ENCODE results near the gene UBTD1.

The UBTD1 gene

DNA sequence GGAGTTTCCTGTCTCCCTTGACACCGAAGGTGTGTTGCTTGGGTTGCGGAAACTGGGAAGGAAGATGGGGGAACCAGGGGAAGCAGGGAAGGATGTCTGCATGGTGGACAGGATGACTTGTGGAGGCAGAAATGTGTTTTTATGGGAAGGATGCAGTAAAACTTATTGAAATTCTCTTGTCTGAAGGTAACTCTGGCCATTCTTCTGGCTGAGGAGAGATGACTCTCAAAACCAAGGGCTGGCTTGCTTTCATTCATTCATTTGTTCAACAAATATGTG is 1.5 kb downstream of the UBTD1 start:
- no peak for DNase-seq (ENCODE audit: low spot score)
- in situ Hi-C loops (cut with MboI; ENCODE audit: low pct_unique_long_range_greater_than_20kb, low sequenced_read_pairs, unreplicated experiment), result no loop called here
- TF ChIP-seq, protein P1, sequence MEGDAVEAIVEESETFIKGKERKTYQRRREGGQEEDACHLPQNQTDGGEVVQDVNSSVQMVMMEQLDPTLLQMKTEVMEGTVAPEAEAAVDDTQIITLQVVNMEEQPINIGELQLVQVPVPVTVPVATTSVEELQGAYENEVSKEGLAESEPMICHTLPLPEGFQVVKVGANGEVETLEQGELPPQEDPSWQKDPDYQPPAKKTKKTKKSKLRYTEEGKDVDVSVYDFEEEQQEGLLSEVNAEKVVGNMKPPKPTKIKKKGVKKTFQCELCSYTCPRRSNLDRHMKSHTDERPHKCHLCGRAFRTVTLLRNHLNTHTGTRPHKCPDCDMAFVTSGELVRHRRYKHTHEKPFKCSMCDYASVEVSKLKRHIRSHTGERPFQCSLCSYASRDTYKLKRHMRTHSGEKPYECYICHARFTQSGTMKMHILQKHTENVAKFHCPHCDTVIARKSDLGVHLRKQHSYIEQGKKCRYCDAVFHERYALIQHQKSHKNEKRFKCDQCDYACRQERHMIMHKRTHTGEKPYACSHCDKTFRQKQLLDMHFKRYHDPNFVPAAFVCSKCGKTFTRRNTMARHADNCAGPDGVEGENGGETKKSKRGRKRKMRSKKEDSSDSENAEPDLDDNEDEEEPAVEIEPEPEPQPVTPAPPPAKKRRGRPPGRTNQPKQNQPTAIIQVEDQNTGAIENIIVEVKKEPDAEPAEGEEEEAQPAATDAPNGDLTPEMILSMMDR (IDR thresholded peaks at IDR 0.05; ENCODE audit: extremely low read depth, insufficient read depth, missing control alignments), result no peak

DNA sequence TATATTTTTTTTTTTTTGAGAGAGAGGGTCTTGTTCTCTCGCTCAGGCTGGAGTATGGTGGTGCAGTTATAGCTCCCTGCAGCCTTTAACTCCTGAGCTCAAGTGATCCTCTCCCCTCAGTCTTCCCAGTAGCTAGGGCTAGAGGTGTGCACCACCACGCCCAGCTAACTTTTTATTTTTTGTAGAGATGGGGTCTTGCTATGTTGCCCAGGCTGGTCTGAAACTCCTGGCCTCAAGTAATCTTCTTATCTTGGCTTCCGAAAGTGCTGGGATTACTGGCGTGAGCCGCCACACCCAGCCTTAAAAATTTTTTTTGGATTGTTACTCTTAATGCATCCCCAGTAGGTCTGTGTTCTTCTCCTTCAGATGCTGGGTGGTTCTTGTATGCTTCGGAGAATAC is 4.2 kb downstream of the UBTD1 start:
- DNase-seq (ENCODE audit: low spot score), result no peak
- TF ChIP-seq, protein P1 (IDR thresholded peaks at IDR 0.05; ENCODE audit: extremely low read depth, insufficient read depth, missing control alignments), result no peak
- in situ Hi-C loops (cut with MboI; ENCODE audit: low pct_unique_long_range_greater_than_20kb, low sequenced_read_pairs, unreplicated experiment), result no loop called here

DNA sequence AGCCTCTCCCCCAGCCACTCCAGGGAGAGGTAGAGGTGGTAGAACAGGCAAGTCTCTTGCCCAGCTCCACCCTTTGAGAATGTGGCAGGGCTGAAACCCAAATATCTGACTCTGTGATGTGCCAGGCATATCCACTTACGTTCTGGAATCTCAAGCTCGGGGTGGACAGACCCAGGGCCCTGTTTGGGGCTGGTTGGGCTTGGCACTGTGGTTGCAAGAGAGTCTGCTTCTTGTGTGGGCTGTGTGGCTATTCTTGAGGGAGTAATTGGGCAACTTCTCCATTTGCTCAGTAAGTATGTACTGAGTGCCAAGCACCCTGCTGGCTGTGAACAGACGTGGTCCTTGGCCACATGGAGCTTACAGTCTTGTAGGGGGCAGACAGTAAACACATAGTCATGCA is 4.7 kb downstream of the UBTD1 start:
- in situ Hi-C loops (cut with MboI; ENCODE audit: low pct_unique_long_range_greater_than_20kb, low sequenced_read_pairs, unreplicated experiment), result no loop called here
- no peak for DNase-seq (ENCODE audit: low spot score)

DNA sequence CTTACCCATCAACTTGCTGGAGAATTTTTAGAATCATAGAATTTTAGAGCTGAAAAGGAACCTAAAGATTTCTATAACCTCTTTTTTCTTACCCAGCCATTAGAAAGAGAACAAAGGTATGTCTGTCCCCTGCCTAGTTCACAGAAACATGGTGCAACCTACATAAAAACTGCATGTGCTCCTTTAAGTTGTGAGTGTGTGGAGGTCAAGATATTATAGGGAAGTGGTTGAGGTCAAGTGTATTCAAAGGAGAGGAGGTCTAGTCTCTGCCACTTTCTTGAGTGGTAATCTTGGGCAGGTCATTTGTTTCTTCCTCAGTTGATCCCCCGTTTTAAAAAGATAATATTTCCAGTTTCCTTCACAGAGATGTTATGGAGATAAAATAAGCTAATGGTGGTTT is 6.4 kb downstream of the UBTD1 start:
- TF ChIP-seq, protein P1 (IDR thresholded peaks at IDR 0.05; ENCODE audit: extremely low read depth, insufficient read depth, missing control alignments), result no peak
- DNase-seq (ENCODE audit: low spot score), result no peak
- in situ Hi-C loops (cut with MboI; ENCODE audit: low pct_unique_long_range_greater_than_20kb, low sequenced_read_pairs, unreplicated experiment), result no loop called here

More for the DNA sequence above, 4.7 kb downstream of the UBTD1 start:
- TF ChIP-seq, protein P1 (IDR thresholded peaks at IDR 0.05; ENCODE audit: extremely low read depth, insufficient read depth, missing control alignments), result no peak

DNA sequence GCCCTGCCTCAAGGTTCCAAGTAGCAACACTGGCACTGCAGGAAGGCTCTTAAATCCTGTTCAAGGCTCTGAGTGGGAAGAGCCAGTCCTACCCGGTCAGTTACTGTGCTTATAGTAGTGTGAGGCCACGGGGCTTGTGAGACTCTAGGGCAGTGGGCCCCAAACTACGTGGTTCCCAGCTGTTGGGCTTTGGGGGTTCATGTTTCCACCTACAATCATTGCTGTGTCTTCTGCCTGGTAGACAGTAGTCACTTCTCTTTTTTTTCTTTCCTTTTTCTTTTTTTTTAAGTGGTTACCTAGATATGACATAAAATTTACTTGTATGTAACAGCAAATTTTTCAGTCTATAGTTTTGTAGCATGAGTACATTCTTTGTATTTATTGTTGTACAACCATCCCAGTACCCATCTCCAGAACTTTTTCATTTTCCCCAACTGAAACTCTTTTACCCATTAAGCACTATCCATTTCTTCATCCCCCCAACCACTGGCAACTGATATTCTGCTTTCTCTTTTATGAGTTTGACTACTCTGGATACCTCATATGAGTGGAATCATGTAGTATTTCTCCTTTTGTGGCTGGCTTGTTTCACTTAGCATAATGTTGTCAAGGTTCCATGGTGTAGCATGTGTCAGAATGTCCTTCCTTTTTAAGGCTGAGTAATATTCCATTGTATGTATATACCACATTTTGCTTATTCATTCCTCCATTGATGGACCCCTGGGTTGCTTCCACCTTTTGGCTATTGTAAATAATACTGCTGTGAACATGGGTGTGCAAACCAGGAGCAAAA is 7.7 kb downstream of the UBTD1 start:
- TF ChIP-seq, protein P1 (IDR thresholded peaks at IDR 0.05; ENCODE audit: extremely low read depth, insufficient read depth, missing control alignments), result no peak
- DNase-seq (ENCODE audit: low spot score), result no peak
- in situ Hi-C loops (cut with MboI; ENCODE audit: low pct_unique_long_range_greater_than_20kb, low sequenced_read_pairs, unreplicated experiment), result no loop called here

DNA sequence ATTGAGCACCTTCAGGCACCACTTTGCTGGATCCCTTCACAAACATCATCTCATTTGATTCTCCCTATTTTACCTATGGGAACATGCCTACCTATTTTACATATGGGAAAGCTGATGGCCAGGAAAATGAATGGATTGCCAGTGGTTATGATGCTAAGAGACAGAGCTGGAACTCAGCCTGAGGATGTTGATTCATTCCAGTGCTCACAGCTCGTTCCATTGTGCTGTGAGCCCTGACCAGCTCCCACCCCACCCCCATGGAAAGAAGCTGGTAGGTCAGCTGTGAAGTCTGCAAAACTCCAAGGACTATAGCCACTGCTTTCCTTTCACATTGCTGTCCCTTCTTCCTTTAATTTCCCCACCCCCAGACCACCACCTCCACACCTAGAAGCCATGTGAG is 9.6 kb downstream of the UBTD1 start:
- no peak for DNase-seq (ENCODE audit: low spot score)
- in situ Hi-C loops (cut with MboI; ENCODE audit: low pct_unique_long_range_greater_than_20kb, low sequenced_read_pairs, unreplicated experiment), result no loop called here
- TF ChIP-seq, protein P1 (IDR thresholded peaks at IDR 0.05; ENCODE audit: extremely low read depth, insufficient read depth, missing control alignments), result no peak
